PC-3 (cell line): ENCODE measurements around the gene SLC17A8. TPM values are rescaled to one million over a fixed set of nuclear protein-coding genes. Genes with fewer than 3 reads are reported as not detected.

ENCODE experiments used
- ATAC-seq: fragments of 200-7000 bp; cut with Tn5 transposase; 2 replicates; pipeline ENCODE4 v1.9.1; 2020; ENCODE audit warnings: mild to moderate bottlenecking, moderate library complexity
- BruUV-seq: library from RNA; stranded (reverse); fragments of 400-500 nt; replicated peaks from 2 replicates; lab custom pipeline; 2021; lab: Mats Ljungman, UMichigan
- CTCF ChIA-PET: fragments of 300-600 bp; sonication (Branson Sonifier 250); formaldehyde crosslinking; loops from one replicate; lab custom pipeline; 2022; ENCODE audit warnings: antibody characterized with exemption; lab: Charles Lee
- POLR2A ChIA-PET: fragments of 300-600 bp; sonication (Branson Sonifier 250); formaldehyde crosslinking; loops from one replicate; lab custom pipeline; 2022; ENCODE audit warnings: antibody characterized with exemption; ENCODE audit not compliant: unreplicated experiment; lab: Charles Lee
- DNase-seq: peaks from one replicate; pipeline ENCODE4 v3.0.0-alpha.2; 2015
- H2AFZ ChIP-seq: fragments of 300-600 bp; sonication (generic); 2 replicates; pipeline ENCODE4 v1.6.0; 2016; ENCODE audit warnings: antibody characterized with exemption, low read length
- H3F3A ChIP-seq: fragments of 300-600 bp; sonication (generic); one replicate; pipeline ENCODE4 v1.6.0; 2017; ENCODE audit warnings: antibody characterized with exemption, low read length, control low read depth, mild to moderate bottlenecking; ENCODE audit not compliant: unreplicated experiment
- H3K27ac ChIP-seq: fragments of 300-600 bp; sonication (generic); 2 replicates; pipeline ENCODE4 v1.5.1; 2016; ENCODE audit warnings: mild to moderate bottlenecking, low read length
- H3K27me3 ChIP-seq: fragments of 300-600 bp; sonication (generic); 2 replicates; pipeline ENCODE4 v1.6.1; 2016; ENCODE audit warnings: low read length, mixed read lengths
- H3K36me3 ChIP-seq: fragments of 300-600 bp; sonication (generic); 2 replicates; pipeline ENCODE4 v1.6.1; 2016; ENCODE audit warnings: low read depth, mixed run types, low read length, mixed read lengths
- H3K4me1 ChIP-seq: fragments of 300-600 bp; sonication (generic); 2 replicates; pipeline ENCODE4 v1.5.1; 2016; ENCODE audit warnings: low read length; ENCODE audit not compliant: insufficient read depth
- H3K4me2 ChIP-seq: fragments of 300-600 bp; sonication (generic); 2 replicates; pipeline ENCODE4 v1.6.0; 2016; ENCODE audit warnings: low read length
- H3K4me3 ChIP-seq: fragments of 300-600 bp; sonication (generic); 2 replicates; pipeline ENCODE4 v1.5.1; 2016; ENCODE audit warnings: mild to moderate bottlenecking, low read length, mixed read lengths
- H3K79me2 ChIP-seq: fragments of 300-600 bp; sonication (generic); 2 replicates; pipeline ENCODE4 v1.6.1; 2017; ENCODE audit warnings: low read length, mixed read lengths
- H3K9ac ChIP-seq: fragments of 300-600 bp; sonication (generic); 2 replicates; pipeline ENCODE4 v1.6.0; 2016; ENCODE audit warnings: mild to moderate bottlenecking, low read length
- H3K9me2 ChIP-seq: fragments of 300-600 bp; sonication (generic); replicated peaks from 2 replicates; pipeline ENCODE4 v1.6.1; 2016; ENCODE audit warnings: mixed run types, low read length, mixed read lengths
- H3K9me3 ChIP-seq: fragments of 300-600 bp; sonication (generic); 2 replicates; pipeline ENCODE4 v1.6.1; 2016; ENCODE audit warnings: low read length, mixed read lengths
- H4K20me1 ChIP-seq: fragments of 300-600 bp; sonication (generic); 2 replicates; pipeline ENCODE4 v1.6.1; 2016; ENCODE audit warnings: low read length, mixed read lengths
- CTCF ChIP-seq: fragments of 300-600 bp; sonication (generic); conservative IDR thresholded peaks from 2 replicates; pipeline ENCODE4 v1.5.1; 2017; ENCODE audit warnings: antibody characterized with exemption, low read depth, mild to moderate bottlenecking, low read length
- EZH2 ChIP-seq: fragments of 300-600 bp; sonication (generic); IDR thresholded peaks from one replicate; pipeline ENCODE4 v1.6.1; 2017; ENCODE audit warnings: antibody characterized with exemption, mild to moderate bottlenecking, low read length; ENCODE audit not compliant: unreplicated experiment
- EZH2phosphoT487 ChIP-seq: fragments of 300-600 bp; sonication (generic); IDR thresholded peaks from 2 replicates; pipeline ENCODE4 v1.6.1; 2018; ENCODE audit warnings: mild to moderate bottlenecking, antibody characterized with exemption, low read length, borderline replicate concordance
- intact Hi-C: fragments of 100-400 bp; cut with micrococcal nuclease; formaldehyde crosslinking; loops from 2 replicates; pipeline ENCODE4 v1.9.0; 2023
- total RNA-seq: library from RNA; depleted of rRNA; stranded (reverse); fragments of >200 nt; gene quantifications from 2 replicates; pipeline ENCODE4 v1.2.3, GENCODE V29; 2014

SLC17A8 gene
- total RNA-seq, 1 experiment from 2014 or later = not detected

GRCh38 chr12:100437038-100437841 lies 80.4 kb downstream of the SLC17A8 start:
- Histone ChIP-seq H3K27me3 (peaks cover 42% of the 10 kb centered on the region), H4K20me1 (no peaks in the 10 kb centered on the region), H2AFZ (no peak overlapping the region), H3K9me3 (no peaks in the 10 kb centered on the region), H3K27ac (no peak overlapping the region), H3K79me2 (no peaks in the 10 kb centered on the region), H3K9ac (no peak overlapping the region), H3K4me3 (no peak overlapping the region), H3F3A (no peaks in the 10 kb centered on the region), H3K9me2 (no peaks in the 10 kb centered on the region), H3K36me3 (no peaks in the 10 kb centered on the region), H3K4me2 (no peak overlapping the region), H3K4me1 (no peaks in the 10 kb centered on the region)
- ChIA-PET POLR2A (no interaction called here), CTCF (no interaction called here)
- BruUV-seq = no TSS peak
- intact Hi-C loops = no loop called here
- ATAC-seq (no peak), DNase-seq (no peak)
- no peak for TF ChIP-seq EZH2
- no peak for TF ChIP-seq EZH2phosphoT487
- TF ChIP-seq CTCF = no peak

- no peak overlapping the region for H3K9ac ChIP-seq
- ChIA-PET CTCF (no interaction called here), POLR2A (no interaction called here)
- H3K36me3 ChIP-seq = no peaks in the 10 kb centered on the region
- no peak for ATAC-seq
- H3K9me2 ChIP-seq = no peaks in the 10 kb centered on the region
- no peaks in the 10 kb centered on the region for H3K4me1 ChIP-seq
- intact Hi-C loops = no loop called here
- no peak overlapping the region for H3K4me2 ChIP-seq
- H3F3A ChIP-seq = no peaks in the 10 kb centered on the region
- TF ChIP-seq EZH2 (no peak), CTCF (no peak), EZH2phosphoT487 (no peak)
- DNase-seq = no peak
- no peaks in the 10 kb centered on the region for H3K79me2 ChIP-seq
- H4K20me1 ChIP-seq = no peaks in the 10 kb centered on the region
- no TSS peak for BruUV-seq
- H3K4me3 ChIP-seq = no peak overlapping the region
- H3K27me3 ChIP-seq = peaks cover 37% of the 10 kb centered on the region
- no peaks in the 10 kb centered on the region for H3K9me3 ChIP-seq
- H3K27ac ChIP-seq = no peak overlapping the region
- H2AFZ ChIP-seq = no peak overlapping the region
These were observed 82.9 kb downstream of the SLC17A8 start for GRCh38 chr12:100439797-100440196.

GRCh38 chr12:100442403-100442802 lies 85.5 kb downstream of the SLC17A8 start:
- ChIA-PET POLR2A (no interaction called here), CTCF (interaction anchor here (0.7 kb wide), 1 partner anchor 15 kb away, joined by 3 read pairs; no protein-coding TSS in a partner anchor)
- no peak overlapping the region for H3K27ac ChIP-seq
- no peaks in the 10 kb centered on the region for H4K20me1 ChIP-seq
- DNase-seq (no peak), ATAC-seq (no peak)
- no peak overlapping the region for H3K4me3 ChIP-seq
- H3K4me2 ChIP-seq = no peak overlapping the region
- no peaks in the 10 kb centered on the region for H3K36me3 ChIP-seq
- H3K27me3 ChIP-seq = peaks cover 43% of the 10 kb centered on the region
- H3F3A ChIP-seq = no peaks in the 10 kb centered on the region
- BruUV-seq = no TSS peak
- no peaks in the 10 kb centered on the region for H3K4me1 ChIP-seq
- TF ChIP-seq EZH2 (no peak), CTCF (no peak), EZH2phosphoT487 (no peak)
- intact Hi-C loops = no loop called here
- no peaks in the 10 kb centered on the region for H3K9me3 ChIP-seq
- H3K9ac ChIP-seq = no peak overlapping the region
- H3K79me2 ChIP-seq = no peaks in the 10 kb centered on the region
- no peak overlapping the region for H2AFZ ChIP-seq
- no peaks in the 10 kb centered on the region for H3K9me2 ChIP-seq
